NB4 (cell line): Measurements from ENCODE around the gene DCBLD2.

Experiments used
- CTCF ChIP-seq: IDR thresholded peaks from one replicate; pipeline ENCODE4 v1.5.1; 2012; ENCODE audit warnings: low read depth, low read length
- MAX ChIP-seq: IDR thresholded peaks from 2 replicates; pipeline ENCODE4 v1.6.1; 2011; ENCODE audit warnings: low read depth, low read length
- MYC ChIP-seq: IDR thresholded peaks from 2 replicates; pipeline ENCODE4 v1.6.1; 2011; ENCODE audit warnings: low read depth, low read length
- POLR2A ChIP-seq: IDR thresholded peaks from 2 replicates; pipeline ENCODE4 v1.6.1; 2011; ENCODE audit warnings: mild to moderate bottlenecking; ENCODE audit not compliant: insufficient read length; ENCODE audit errors: extremely low read depth

- TF ChIP-seq CTCF, result no peak
- TF ChIP-seq MAX, result no peak
- no peak for TF ChIP-seq MYC
- no peak for TF ChIP-seq POLR2A
These were observed 101.1 kb downstream of the DCBLD2 start for GRCh38 chr3:98800401-98800800.
